HTERT RPE-1 (cell line): ENCODE results near the gene DUS3L.

Experiments
- in situ Hi-C: fragments of 300-500 bp; cut with MboI; formaldehyde crosslinking; loops from 4 replicates; pipeline ENCODE4 v1.14.3; 2020; ENCODE audit warnings: low sequenced_read_pairs

DUS3L gene

GRCh38 chr19:5823579-5824281 is 32.8 kb upstream of the DUS3L start:
- in situ Hi-C loops: no loop called here

GRCh38 chr19:5822181-5822844 is 31.4 kb upstream of the DUS3L start:
- in situ Hi-C loops: no loop called here

GRCh38 chr19:5821521-5822180 is 30.7 kb upstream of the DUS3L start:
- in situ Hi-C loops: no loop called here

- in situ Hi-C loops: no loop called here
These were observed 29.8 kb upstream of the DUS3L start for GRCh38 chr19:5820785-5821184.

- in situ Hi-C loops: no loop called here
These were observed 27.6 kb upstream of the DUS3L start for GRCh38 chr19:5818594-5818993.

GRCh38 chr19:5817218-5817617 is 26.3 kb upstream of the DUS3L start:
- in situ Hi-C loops: no loop called here

GRCh38 chr19:5814852-5815246 is 23.9 kb upstream of the DUS3L start:
- in situ Hi-C loops: no loop called here

- in situ Hi-C loops: no loop called here
These were observed 23.3 kb upstream of the DUS3L start for GRCh38 chr19:5814123-5814851.

GRCh38 chr19:5811117-5811516 is 20.2 kb upstream of the DUS3L start:
- in situ Hi-C loops: no loop called here

- in situ Hi-C loops: no loop called here
These were observed 18.5 kb upstream of the DUS3L start for GRCh38 chr19:5809469-5809868.

GRCh38 chr19:5809053-5809452 is 18.1 kb upstream of the DUS3L start:
- in situ Hi-C loops: no loop called here

GRCh38 chr19:5808120-5808816 is 17.3 kb upstream of the DUS3L start:
- in situ Hi-C loops: no loop called here

- in situ Hi-C loops: no loop called here
These were observed 15.9 kb upstream of the DUS3L start for GRCh38 chr19:5806905-5807304.

GRCh38 chr19:5806133-5806489 is 15.1 kb upstream of the DUS3L start:
- in situ Hi-C loops: no loop called here

GRCh38 chr19:5805462-5806132 is 14.6 kb upstream of the DUS3L start:
- in situ Hi-C loops: no loop called here

GRCh38 chr19:5804516-5805461 is 13.8 kb upstream of the DUS3L start, which contains the start of gene NRTN:
TSS of gene NRTN (plus strand) at chr19:5805067. CDS start at chr19:5824166, 19,099 bp downstream.
- in situ Hi-C loops: no loop called here

- in situ Hi-C loops: no loop called here
These were observed 13.0 kb upstream of the DUS3L start for GRCh38 chr19:5803752-5804515.

- in situ Hi-C loops: no loop called here
These were observed 12.4 kb upstream of the DUS3L start for GRCh38 chr19:5803441-5803751.
